Duodenal mucosa (tissue), 2 donors: ENCODE measurements around the gene PTTG1IP2.

Source experiments
- H3K27ac ChIP-seq: one replicate; pipeline ENCODE4 v1.7.0; 2013; ENCODE audit warnings: low read depth, low read length
- H3K27me3 ChIP-seq, 2 donors: one replicate each; pipeline ENCODE4 v1.7.0; 2013; ENCODE audit warnings: low read length in 2 of 2, control low read depth in 1 of 2; ENCODE audit not compliant: insufficient read depth in 2 of 2, control insufficient read depth in 1 of 2
- H3K36me3 ChIP-seq, 2 donors: one replicate each; pipeline ENCODE4 v1.7.0; 2013; ENCODE audit warnings: low read length in 2 of 2, control low read depth in 1 of 2; ENCODE audit not compliant: insufficient read depth in 2 of 2, control insufficient read depth in 1 of 2
- H3K4me1 ChIP-seq, 2 donors: one replicate each; pipeline ENCODE4 v1.7.0; 2013; ENCODE audit warnings: low read length in 2 of 2, control low read depth in 1 of 2; ENCODE audit not compliant: insufficient read depth in 2 of 2, control insufficient read depth in 1 of 2
- H3K4me3 ChIP-seq, 2 donors: one replicate each; pipeline ENCODE4 v1.7.0; 2013; ENCODE audit warnings: low read length in 2 of 2, low read depth in 1 of 2
- H3K9ac ChIP-seq, 2 donors: one replicate each; pipeline ENCODE4 v1.7.0; 2013; ENCODE audit warnings: low read length in 2 of 2, low read depth in 1 of 2
- H3K9me3 ChIP-seq, 2 donors: one replicate each; pipeline ENCODE4 v1.7.0; 2013; ENCODE audit warnings: low read length in 2 of 2, control low read depth in 1 of 2; ENCODE audit not compliant: control insufficient read depth in 1 of 2

Gene PTTG1IP2

DNA sequence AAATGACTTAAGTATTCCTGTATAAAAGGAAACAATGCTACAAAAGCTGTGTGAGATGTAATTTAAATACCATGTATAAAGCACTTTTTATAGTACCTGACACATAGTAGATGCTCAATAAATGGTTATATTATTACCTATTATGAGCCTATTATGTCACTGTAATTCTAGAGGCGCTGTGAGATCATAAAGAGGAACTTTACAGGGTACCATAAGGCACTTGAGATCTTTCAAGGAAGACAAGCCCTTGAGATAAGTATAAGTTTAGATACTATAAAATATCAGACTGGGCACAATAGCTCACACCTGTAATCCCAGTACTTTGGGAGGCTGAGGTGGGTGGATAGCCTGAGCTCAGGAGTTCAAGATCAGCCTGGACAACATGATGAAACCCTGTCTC lies 38.3 kb downstream of the PTTG1IP2 start:
- Histone ChIP-seq H3K9me3 (no peaks in the 10 kb centered on the region), H3K27me3 (no peaks in the 10 kb centered on the region), H3K36me3 (no peaks in the 10 kb centered on the region), H3K4me3 (no peak overlapping the region), H3K4me1 (no peaks in the 10 kb centered on the region), H3K27ac (no peak overlapping the region), H3K9ac (no peak overlapping the region)

GRCh38 chr7:90511776-90512175 lies 42.3 kb downstream of the PTTG1IP2 start:
- Histone ChIP-seq H3K36me3 (no peaks in the 10 kb centered on the region), H3K9ac (no peak overlapping the region), H3K4me1 (no peaks in the 10 kb centered on the region), H3K27ac (no peak overlapping the region), H3K4me3 (no peak overlapping the region), H3K27me3 (no peaks in the 10 kb centered on the region), H3K9me3 (no peaks in the 10 kb centered on the region)

DNA sequence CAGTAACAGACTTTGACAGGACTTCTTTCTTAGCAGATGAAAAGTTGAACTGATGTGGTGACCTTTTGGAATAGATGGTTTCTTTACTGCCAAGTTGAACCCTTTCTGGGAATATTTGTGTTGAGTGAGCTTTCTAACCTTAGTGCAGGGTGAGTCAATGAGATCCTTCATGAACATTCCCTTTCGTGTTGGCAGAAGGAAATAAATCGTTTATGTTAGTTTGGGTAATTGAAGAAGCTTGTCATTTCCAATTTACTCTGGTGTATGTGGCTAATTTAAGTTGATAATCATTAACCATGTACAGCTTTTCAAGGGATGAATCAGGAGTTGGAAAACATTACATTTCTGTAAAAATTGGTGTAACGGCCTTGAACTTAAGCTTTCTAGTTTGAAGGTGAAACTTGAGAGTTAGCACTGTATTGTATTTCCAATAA lies 43.4 kb downstream of the PTTG1IP2 start:
- no peak overlapping the region for H3K27ac ChIP-seq
- H3K9ac ChIP-seq: no peak overlapping the region

GRCh38 chr7:90516257-90516656 lies 46.8 kb downstream of the PTTG1IP2 start:
- H3K9ac ChIP-seq: no peak overlapping the region
- no peaks in the 10 kb centered on the region for H3K27me3 ChIP-seq
- no peaks in the 10 kb centered on the region for H3K36me3 ChIP-seq
- no peak overlapping the region for H3K4me3 ChIP-seq
- no peaks in the 10 kb centered on the region for H3K9me3 ChIP-seq
- H3K27ac ChIP-seq: no peak overlapping the region
- no peaks in the 10 kb centered on the region for H3K4me1 ChIP-seq

More for the DNA sequence above, 43.4 kb downstream of the PTTG1IP2 start:
- Histone ChIP-seq H3K4me3 (no peak overlapping the region), H3K4me1 (no peaks in the 10 kb centered on the region), H3K27me3 (no peaks in the 10 kb centered on the region), H3K36me3 (no peaks in the 10 kb centered on the region), H3K9me3 (no peaks in the 10 kb centered on the region)

- H3K27ac ChIP-seq: no peak overlapping the region
- no peak overlapping the region for H3K4me3 ChIP-seq
- H3K9me3 ChIP-seq: no peaks in the 10 kb centered on the region
- no peak overlapping the region for H3K9ac ChIP-seq
- no peaks in the 10 kb centered on the region for H3K4me1 ChIP-seq
- no peaks in the 10 kb centered on the region for H3K27me3 ChIP-seq
- H3K36me3 ChIP-seq: no peaks in the 10 kb centered on the region
These were observed 49.2 kb downstream of the PTTG1IP2 start for GRCh38 chr7:90518630-90519029.

DNA sequence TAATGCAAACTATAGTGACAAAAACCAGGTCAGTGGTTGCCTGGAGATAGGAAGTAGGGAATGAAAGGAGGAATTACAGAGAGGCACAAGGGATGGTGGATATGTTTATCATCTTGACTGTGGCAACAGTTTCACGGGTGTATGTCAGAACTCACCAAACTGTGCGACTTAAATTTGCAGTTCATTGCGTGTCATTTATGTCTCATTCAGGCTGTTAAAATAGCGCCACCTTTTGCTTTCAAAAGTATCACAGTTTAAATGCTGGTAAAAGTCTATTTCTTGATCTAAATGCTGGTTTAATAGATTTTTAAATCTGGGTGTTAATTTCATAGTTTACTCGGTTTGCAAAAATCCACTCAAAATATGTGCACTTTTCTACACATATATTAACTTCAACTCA lies 51.0 kb downstream of the PTTG1IP2 start:
- Histone ChIP-seq H3K9ac (no peak overlapping the region), H3K9me3 (no peaks in the 10 kb centered on the region), H3K4me1 (no peaks in the 10 kb centered on the region), H3K36me3 (no peaks in the 10 kb centered on the region), H3K4me3 (no peak overlapping the region), H3K27me3 (no peaks in the 10 kb centered on the region), H3K27ac (no peak overlapping the region)

GRCh38 chr7:90530263-90530662 lies 60.8 kb downstream of the PTTG1IP2 start:
- Histone ChIP-seq H3K36me3 (no peaks in the 10 kb centered on the region), H3K9me3 (no peaks in the 10 kb centered on the region), H3K27me3 (no peaks in the 10 kb centered on the region), H3K4me3 (no peak overlapping the region), H3K9ac (no peak overlapping the region), H3K4me1 (no peaks in the 10 kb centered on the region), H3K27ac (no peak overlapping the region)

GRCh38 chr7:90532231-90532929 lies 62.9 kb downstream of the PTTG1IP2 start:
- Histone ChIP-seq H3K9ac (no peak overlapping the region), H3K4me3 (no peak overlapping the region), H3K27me3 (no peaks in the 10 kb centered on the region), H3K9me3 (no peaks in the 10 kb centered on the region), H3K36me3 (no peaks in the 10 kb centered on the region), H3K27ac (no peak overlapping the region), H3K4me1 (no peaks in the 10 kb centered on the region)

GRCh38 chr7:90536449-90536848 lies 67.0 kb downstream of the PTTG1IP2 start:
- no peak overlapping the region for H3K4me3 ChIP-seq
- H3K9ac ChIP-seq: no peak overlapping the region
- H3K9me3 ChIP-seq: no peaks in the 10 kb centered on the region
- no peak overlapping the region for H3K27ac ChIP-seq
- H3K36me3 ChIP-seq: no peaks in the 10 kb centered on the region
- H3K27me3 ChIP-seq: no peaks in the 10 kb centered on the region
- H3K4me1 ChIP-seq: no peaks in the 10 kb centered on the region

GRCh38 chr7:90538405-90538804 lies 69.0 kb downstream of the PTTG1IP2 start:
- no peak overlapping the region for H3K4me3 ChIP-seq
- H3K27me3 ChIP-seq: no peaks in the 10 kb centered on the region
- no peak overlapping the region for H3K27ac ChIP-seq
- H3K9ac ChIP-seq: no peak overlapping the region
- no peaks in the 10 kb centered on the region for H3K9me3 ChIP-seq
- H3K36me3 ChIP-seq: no peaks in the 10 kb centered on the region
- H3K4me1 ChIP-seq: no peaks in the 10 kb centered on the region
